ENCODE data around the gene LCLAT1.

DNA sequence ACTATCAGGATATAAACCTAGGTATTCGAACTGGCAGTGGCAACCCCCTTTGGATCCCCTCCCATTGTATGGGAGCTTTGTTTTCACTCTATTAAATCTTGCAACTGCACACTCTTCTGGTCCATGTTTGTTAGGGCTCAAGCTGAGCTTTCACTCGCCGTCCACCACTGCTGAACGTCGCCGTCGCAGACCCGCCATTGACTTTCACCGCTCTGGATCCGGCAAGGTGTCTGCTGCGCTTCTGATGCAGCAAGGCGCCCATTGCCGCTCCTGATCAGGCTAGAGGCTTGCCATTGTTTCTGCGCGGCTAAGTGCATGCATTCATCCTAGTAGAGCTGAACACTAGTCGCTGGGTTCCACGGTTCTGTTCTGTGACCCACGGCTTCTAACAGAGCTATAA lies 69.1 kb downstream of the LCLAT1 start:
- TF ChIP-seq, protein P1, sequence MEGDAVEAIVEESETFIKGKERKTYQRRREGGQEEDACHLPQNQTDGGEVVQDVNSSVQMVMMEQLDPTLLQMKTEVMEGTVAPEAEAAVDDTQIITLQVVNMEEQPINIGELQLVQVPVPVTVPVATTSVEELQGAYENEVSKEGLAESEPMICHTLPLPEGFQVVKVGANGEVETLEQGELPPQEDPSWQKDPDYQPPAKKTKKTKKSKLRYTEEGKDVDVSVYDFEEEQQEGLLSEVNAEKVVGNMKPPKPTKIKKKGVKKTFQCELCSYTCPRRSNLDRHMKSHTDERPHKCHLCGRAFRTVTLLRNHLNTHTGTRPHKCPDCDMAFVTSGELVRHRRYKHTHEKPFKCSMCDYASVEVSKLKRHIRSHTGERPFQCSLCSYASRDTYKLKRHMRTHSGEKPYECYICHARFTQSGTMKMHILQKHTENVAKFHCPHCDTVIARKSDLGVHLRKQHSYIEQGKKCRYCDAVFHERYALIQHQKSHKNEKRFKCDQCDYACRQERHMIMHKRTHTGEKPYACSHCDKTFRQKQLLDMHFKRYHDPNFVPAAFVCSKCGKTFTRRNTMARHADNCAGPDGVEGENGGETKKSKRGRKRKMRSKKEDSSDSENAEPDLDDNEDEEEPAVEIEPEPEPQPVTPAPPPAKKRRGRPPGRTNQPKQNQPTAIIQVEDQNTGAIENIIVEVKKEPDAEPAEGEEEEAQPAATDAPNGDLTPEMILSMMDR (IDR thresholded peaks at IDR 0.05): no peak
- TF ChIP-seq CBX2 (IDR thresholded peaks at IDR 0.05; ENCODE audit: borderline replicate concordance, low read depth) (no peak), BHLHE40 (IDR thresholded peaks at IDR 0.05; ENCODE audit: low read depth, low read length) (no peak), CEBPB (IDR thresholded peaks at IDR 0.05) (no peak), RFX5 (IDR thresholded peaks at IDR 0.05) (no peak), PBX3 (IDR thresholded peaks at IDR 0.05) (no peak), HDAC2 (IDR thresholded peaks at IDR 0.05) (no peak), NR3C1 (IDR thresholded peaks at IDR 0.05) (no peak), POLR2A (IDR thresholded peaks at IDR 0.05; ENCODE audit: low read length) (no peak), USF2 (IDR thresholded peaks at IDR 0.05) (no peak), RNF2 (IDR thresholded peaks at IDR 0.05; ENCODE audit: borderline replicate concordance, low read depth) (no peak)
- TF ChIP-seq, protein P2, sequence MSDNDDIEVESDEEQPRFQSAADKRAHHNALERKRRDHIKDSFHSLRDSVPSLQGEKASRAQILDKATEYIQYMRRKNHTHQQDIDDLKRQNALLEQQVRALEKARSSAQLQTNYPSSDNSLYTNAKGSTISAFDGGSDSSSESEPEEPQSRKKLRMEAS (IDR thresholded peaks at IDR 0.05): no peak
